ENCODE measurements around the gene UBN1.

- TF ChIP-seq POLR2A (IDR thresholded peaks at IDR 0.05) (no peak), CTCF (IDR thresholded peaks at IDR 0.05) (no peak), POLR2AphosphoS5 (IDR thresholded peaks at IDR 0.05) (no peak)
Observed at GRCh38 chr16:4883501-4883900, 36.2 kb downstream of the UBN1 start.
